GM20000 (cell line): ENCODE results near the gene CD3E.
"Not testable (repeated sequence)": the region's sequence is repeated elsewhere in the genome, so short reads cannot be mapped to it uniquely, and the experiment has no call there.

Source experiments
- DNase-seq: peaks from one replicate; pipeline ENCODE4 v3.0.0; 2012; ENCODE audit warnings: low spot score
- CTCF ChIP-seq: IDR thresholded peaks from 2 replicates; pipeline ENCODE4 v1.5.1; 2012; ENCODE audit warnings: mild to moderate bottlenecking, control low read depth; ENCODE audit errors: extremely low read depth, missing control alignments

Gene CD3E

DNA sequence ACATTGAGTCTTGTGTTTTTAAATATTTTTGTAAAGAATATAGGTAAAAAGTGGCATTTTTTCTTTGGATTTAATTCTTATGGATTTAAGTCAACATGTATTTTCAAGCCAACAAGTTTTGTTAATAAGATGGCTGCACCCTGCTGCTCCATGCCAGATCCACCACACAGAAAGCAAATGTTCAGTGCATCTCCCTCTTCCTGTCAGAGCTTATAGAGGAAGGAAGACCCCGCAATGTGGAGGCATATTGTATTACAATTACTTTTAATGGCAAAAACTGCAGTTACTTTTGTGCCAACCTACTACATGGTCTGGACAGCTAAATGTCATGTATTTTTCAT lies 333 bp upstream of the CD3E start:
- no peak for TF ChIP-seq CTCF
- DNase-seq, result no peak

DNA sequence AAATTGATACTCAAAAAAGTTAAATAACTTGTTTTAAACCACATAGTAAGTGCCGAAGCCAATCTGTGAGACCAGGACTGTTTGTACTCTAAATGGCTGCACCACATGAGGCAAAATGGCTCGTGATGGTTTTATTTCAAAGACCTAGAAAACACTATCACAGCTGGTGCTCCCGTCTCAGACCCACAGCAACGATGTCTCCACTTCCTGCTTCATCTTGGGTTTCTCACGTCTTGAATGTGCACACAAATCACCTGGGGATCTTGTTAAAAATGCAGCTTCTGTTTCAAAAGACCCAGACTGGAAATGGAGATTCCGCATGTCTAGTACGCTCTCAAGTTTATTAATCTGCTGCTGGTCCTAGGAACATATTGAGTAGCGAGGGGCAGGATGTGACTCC lies 1.2 kb downstream of the CD3E start:
- DNase-seq, result no peak
- TF ChIP-seq CTCF, result no peak

GRCh38 chr11:118306556-118306955 lies 2.0 kb downstream of the CD3E start:
- no peak for TF ChIP-seq CTCF
- DNase-seq, result no peak

DNA sequence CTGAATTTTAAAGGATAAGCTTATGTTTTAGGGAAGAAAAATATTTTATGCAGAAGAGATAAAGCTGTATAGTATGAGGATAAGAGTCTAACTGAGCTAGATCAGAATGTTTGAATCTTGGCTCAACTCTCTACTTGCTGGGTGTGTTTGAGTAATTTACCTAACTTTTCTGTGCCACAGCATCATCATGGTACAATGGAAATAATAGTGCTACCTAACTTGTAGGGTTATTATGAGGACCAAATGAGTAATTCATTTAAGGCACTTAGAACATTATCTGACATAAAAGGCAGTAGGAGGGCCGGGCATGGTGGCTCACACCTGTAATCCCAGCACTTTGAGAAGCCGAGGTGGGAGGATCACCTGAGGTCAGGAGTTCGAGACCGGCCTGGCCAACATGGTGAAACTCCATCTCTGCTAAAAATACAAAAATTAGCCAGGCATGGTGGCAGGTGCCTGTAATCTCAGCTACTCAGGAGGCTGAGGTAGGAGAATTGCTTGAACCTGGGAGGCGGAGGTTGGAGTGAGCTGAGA lies 4.5 kb downstream of the CD3E start:
- not testable (repeated sequence) for DNase-seq

- TF ChIP-seq CTCF, result no peak
Observed at GRCh38 chr11:118310271-118310670, 5.7 kb downstream of the CD3E start.

DNA sequence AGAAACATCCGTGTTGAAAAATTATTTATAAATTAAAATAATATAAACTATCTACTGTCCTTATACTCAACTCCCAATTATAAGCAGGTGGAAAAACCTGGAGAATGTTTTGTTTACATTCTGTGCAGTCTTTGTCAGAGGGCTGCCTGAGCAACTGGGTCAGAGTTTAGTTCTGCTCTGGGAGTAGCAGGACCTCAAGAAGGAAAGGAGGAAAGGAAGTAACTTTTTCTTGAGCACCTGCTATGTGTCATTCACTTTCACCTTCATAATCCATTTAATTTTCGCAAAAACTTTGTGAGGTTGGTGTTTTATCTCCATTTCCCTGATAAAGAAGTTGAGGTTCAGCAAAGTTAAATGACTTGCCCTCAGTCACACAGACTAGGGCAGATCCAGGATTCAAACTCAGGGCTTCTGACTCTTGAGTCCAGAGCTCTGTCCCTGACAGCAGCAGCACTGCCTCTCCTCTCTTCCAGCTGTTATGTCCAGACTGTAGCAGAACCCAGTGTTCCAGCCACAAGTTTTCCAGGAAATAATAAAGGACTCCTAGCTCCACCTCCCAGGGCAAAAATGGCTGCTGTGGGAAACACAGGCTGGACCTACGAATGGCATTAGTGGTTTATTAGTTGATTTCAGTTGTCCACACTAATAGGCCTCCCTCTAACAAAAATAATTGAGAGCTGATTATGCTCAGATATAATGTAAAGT lies 6.4 kb downstream of the CD3E start:
- DNase-seq, result no peak
- no peak for TF ChIP-seq CTCF

More at GRCh38 chr11:118310271-118310670, 5.7 kb downstream of the CD3E start:
- DNase-seq, result no peak

DNA sequence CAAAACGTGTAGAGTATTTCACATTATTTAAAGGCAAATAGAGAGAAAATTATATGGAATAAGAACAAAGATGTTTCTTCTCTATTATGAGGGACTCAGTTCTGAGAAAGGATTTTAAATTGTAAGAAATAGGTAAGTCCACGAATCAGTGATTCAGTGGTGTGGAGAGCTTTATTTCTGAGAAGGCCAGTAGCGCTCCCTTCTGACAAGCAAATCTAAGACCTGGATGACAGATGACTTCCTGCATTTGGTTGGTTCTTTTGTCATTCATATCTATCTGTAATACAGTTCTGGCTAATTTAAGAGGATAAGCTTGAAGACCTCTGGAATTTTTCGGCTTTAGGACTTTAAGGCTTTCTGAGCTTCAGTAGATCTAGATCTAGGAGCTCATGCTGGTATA lies 7.0 kb downstream of the CD3E start:
- no peak for DNase-seq
- no peak for TF ChIP-seq CTCF

- DNase-seq, result no peak
- no peak for TF ChIP-seq CTCF
Observed at GRCh38 chr11:118312328-118312727, 7.8 kb downstream of the CD3E start.
